ENCODE results near the gene SLAIN2.

Gene SLAIN2

DNA sequence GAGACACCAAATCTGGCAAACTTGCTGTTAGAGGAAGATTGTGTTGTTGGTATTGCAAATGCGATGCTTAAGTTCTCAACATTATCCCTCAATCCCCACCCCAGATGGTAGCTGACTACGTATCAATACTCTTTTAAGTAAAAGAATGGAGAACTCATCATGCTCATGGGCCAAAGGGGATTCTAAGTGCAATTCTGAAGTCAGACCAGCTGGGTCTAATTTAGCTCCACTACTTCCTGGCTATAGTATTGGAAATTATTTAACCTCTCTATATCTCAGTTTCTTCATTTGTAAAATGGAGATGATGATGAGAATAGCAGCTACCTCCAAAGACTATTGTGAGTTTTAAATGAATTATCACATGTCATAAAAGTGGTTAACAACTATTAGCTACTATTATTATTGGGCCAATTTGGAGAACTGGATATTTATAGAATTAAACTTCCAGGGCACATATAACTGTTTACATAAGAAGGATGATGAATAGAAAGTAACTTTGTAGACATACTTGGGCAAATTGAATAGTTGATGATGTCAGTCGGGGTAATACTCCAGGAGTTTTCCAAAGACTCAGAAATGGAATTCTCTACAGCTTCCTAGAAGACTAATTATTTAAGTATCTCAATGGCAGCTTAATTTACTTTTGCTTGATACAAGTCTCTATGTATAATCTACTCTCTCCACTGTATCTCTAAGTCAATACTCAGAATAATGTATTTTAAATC, 5.0 kb upstream of the SLAIN2 start:
- DNase-seq = no peak

- DNase-seq = no peak
Measured at GRCh38 chr4:48337731-48338130, 3.6 kb upstream of the SLAIN2 start.

- no peak for DNase-seq
Measured at GRCh38 chr4:48339642-48340041, 1.7 kb upstream of the SLAIN2 start.

- DNase-seq = no peak
Measured at GRCh38 chr4:48340276-48340964, 909 bp upstream of the SLAIN2 start.

- peak; percentile 39 for DNase-seq
Measured at GRCh38 chr4:48341776-48342605, 662 bp downstream of the SLAIN2 start.

DNA sequence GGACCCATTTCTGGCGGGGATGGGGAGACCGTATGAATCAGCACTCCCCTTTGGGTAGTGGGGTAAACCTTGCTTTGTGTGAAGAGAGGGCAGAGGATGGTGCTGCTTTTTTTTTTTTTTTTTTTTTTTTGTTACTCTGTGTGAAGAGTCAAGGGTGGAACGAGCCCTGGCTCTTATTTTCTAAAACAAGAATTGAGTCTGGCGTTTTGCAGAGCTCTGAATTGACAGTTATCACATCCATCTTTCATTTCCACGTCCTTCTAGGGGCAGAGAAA, 1.2 kb downstream of the SLAIN2 start:
- no peak for DNase-seq

- DNase-seq = no peak
Measured at GRCh38 chr4:48343035-48343434, 1.7 kb downstream of the SLAIN2 start.

- DNase-seq = no peak
Measured at GRCh38 chr4:48343551-48343950, 2.2 kb downstream of the SLAIN2 start.

DNA sequence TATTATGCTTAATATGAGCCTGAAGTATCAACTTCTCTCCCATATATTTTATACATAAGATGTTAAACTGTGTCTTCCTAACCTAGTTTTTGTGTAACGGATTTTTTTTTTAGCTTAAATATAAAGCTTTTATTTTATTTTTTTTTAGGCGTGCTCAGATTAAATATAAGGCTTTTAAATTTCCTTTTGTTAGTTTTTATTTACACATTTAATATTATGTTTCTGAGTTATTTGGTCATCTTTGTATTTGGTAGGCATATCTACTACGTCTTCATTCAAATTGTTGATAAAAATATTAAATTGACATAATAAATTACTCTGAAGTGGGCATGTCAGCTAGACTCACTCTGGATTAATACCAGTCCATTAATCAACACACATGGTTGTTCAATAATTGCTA, 4.2 kb downstream of the SLAIN2 start:
- DNase-seq = no peak

- no peak for DNase-seq
Measured at GRCh38 chr4:48346594-48346993, 5.3 kb downstream of the SLAIN2 start.

GRCh38 chr4:48347282-48347921, 6.1 kb downstream of the SLAIN2 start:
- DNase-seq = no peak

DNA sequence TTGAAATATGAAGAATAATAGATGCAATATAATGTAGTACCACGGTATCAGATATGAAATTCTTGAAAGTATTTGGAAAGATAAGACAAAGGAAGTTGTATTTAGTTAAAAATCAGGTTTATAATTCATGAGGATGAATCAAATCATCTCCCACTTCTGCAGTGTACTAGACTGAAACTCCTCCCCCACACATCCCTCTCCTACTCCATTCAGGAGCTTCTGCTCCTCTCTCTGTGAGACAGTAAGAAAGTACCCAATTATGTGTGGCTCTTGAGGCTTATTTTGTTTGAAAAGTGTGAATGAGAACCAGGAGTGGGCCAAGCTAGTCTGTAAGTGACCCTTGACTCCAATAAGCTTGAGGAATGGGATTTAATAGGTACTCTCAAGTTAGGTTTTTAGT, 9.5 kb downstream of the SLAIN2 start:
- DNase-seq = no peak

DNA sequence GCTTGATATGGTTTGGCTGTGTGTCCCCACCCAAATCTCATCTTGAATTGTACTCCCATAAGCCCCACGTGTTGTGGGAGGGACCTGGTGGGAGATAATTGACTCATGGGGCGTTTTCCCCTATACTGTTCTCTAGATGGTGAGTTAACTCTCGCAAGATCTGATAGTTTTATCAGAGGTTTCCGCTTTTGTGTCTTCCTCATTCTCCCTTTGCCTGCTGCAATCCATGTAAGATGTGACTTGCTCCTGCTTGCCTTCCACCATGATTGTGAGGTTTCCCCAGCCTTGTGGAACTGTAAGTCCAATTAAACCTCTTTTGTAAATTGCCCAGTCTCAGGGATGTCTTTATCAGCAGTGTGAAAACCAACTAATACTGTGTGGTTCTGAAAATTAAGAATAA, 11.5 kb downstream of the SLAIN2 start:
- no peak for DNase-seq

GRCh38 chr4:48356355-48356754, 15.0 kb downstream of the SLAIN2 start:
- no peak for DNase-seq

DNA sequence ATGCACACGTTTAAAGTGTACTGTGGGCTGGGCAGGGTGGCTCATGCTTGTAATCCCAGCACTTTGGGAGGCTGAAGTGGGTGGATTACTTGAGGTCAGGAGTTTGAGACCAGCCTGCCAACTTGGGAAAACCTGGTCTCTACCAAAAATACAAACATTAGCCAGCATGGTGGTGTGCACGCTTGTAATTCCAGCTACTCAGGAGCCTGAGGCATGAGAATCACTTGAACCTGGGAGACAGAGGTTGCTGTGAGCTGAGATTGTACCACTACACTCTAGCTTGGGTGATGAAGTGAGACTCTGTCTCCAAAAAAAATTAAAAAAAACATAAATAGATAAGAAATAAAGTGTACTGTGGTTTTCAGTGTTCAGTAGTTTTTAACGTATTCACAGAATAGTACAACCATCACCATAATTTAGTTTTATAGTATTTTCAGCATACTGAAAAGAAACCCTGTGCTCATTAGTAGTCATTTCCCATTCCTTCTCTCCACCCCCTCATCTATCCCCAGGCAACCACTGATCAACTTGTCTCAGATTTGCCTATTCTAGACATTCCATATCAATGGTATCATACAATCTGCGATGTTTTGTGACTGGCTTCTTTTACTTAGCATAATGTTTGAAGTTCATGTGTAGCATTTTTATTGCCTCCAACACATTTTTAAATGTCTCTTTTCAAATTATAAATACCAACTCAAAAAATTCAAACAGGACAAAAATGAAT, 19.1 kb downstream of the SLAIN2 start:
- no peak for DNase-seq

DNA sequence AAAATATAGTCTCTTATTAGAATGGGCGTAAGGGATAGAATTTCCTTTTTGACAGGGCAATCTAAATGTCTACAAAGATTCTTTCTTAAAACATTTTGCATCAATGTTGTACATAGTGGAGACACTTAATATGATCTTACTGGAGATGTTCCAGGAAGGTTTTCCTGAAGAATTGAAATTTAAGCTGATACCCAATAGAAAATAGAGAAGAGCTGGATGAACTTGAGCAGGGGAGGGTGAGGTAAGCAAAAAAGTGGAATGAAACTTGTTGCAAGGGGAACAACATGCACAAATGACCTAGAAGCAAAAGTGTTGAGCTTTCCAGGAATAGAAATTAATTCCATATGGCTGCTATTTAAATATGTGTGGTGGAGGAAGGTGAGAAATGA, 19.7 kb downstream of the SLAIN2 start:
- DNase-seq = no peak

- no peak for DNase-seq
Measured at GRCh38 chr4:48366611-48367010, 25.3 kb downstream of the SLAIN2 start.

DNA sequence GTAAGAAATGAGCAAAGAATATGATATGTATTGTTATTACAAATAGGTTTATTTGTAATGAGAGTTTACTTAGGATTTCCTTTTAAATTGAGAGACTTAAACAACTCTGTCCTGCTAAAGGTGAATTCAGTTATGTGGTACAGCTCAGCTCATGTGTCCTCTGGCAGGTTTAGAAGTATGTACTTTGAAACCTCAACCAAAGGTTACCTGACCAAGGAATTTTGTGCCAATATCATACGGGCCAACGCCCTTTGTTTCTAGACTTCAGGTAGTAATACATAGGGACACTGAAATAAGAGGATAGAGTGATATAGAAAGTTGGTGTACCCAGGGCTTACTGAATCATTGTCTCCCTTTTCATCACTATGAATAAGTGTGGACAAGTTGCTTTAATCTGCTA, 25.7 kb downstream of the SLAIN2 start:
- no peak for DNase-seq

DNA sequence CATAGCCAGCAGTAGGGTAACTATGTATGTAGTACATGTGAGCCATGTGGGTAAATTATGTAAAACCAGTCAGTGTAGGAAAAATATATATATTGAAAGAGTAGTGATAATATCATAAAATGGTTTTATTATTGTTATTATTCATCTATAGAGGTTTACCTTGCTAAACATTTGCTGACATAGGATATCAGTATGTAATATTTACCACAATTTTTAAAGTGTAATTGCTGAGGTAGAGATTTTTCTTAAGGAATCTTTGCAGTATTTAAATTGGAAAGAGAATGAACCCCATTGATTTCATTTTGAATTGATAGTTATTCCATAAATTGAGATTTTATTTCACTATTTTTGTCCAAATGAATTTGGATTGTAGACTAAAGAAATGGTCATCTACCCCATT, 27.1 kb downstream of the SLAIN2 start:
- DNase-seq = no peak

GRCh38 chr4:48369248-48369647, 27.9 kb downstream of the SLAIN2 start:
- DNase-seq = no peak

DNA sequence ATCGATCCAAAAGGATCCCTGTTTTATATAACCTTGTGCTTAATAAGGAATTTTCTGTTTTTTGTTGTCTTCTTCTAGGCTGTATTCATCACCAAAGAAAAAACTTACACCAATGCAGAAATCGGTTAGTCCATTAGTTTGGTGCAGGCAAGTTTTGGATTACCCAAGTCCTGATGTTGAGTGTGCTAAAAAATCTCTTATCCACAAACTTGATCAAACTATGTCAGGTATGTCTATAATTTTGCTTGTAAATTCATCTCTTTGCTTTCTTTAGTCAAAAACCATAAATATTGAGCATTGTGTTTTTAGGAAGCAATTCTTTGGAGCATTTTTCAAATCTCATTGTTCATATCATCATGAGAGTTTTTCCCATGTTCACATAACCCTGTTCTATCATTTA, 28.4 kb downstream of the SLAIN2 start:
- no peak for DNase-seq

- no peak for DNase-seq
Measured at GRCh38 chr4:48370260-48371134, 29.2 kb downstream of the SLAIN2 start.

Data from NK-92 treated with Interleukin-12 subunit alpha and Interleukin-12 subunit beta, amount 100 ng/mL, for 24 hours (cell line).